GM23338 (cell line): ENCODE measurements around the gene LEMD1. TPM values are rescaled to one million over a fixed set of nuclear protein-coding genes. Genes with fewer than 3 reads are reported as not detected.

Experiments
- ATAC-seq: fragments of 200-7000 bp; cut with Tn5 transposase; 3 replicates; pipeline ENCODE4 v1.9.1; 2020
- DNase-seq: peaks from one replicate; pipeline ENCODE4 v3.0.0-alpha.2; 2015; ENCODE audit warnings: low spot score
- H2AFZ ChIP-seq: fragments of 200-600 bp; sonication (generic); 2 replicates; pipeline ENCODE4 v1.8.0; 2016; ENCODE audit warnings: antibody characterized with exemption, mild to moderate bottlenecking, moderate library complexity
- H3F3A ChIP-seq: fragments of 200-600 bp; sonication (generic); replicated peaks from 2 replicates; pipeline ENCODE4 v1.8.0; 2017; ENCODE audit warnings: antibody characterized with exemption, mixed run types, low read depth
- H3K27ac ChIP-seq: fragments of 200-600 bp; sonication (generic); 2 replicates; pipeline ENCODE4 v1.6.1; 2016; ENCODE audit warnings: low read depth
- H3K27me3 ChIP-seq: fragments of 200-600 bp; sonication (generic); 2 replicates; pipeline ENCODE4 v1.8.0; 2016; ENCODE audit warnings: mild to moderate bottlenecking, mixed run types, moderate library complexity; ENCODE audit not compliant: insufficient read depth
- H3K36me3 ChIP-seq: fragments of 200-600 bp; sonication (generic); 2 replicates; pipeline ENCODE4 v1.8.0; 2016; ENCODE audit warnings: mild to moderate bottlenecking; ENCODE audit not compliant: insufficient read depth
- H3K4me1 ChIP-seq: fragments of 200-600 bp; sonication (generic); 2 replicates; pipeline ENCODE4 v1.8.0; 2016; ENCODE audit warnings: mild to moderate bottlenecking, moderate library complexity; ENCODE audit not compliant: insufficient read depth
- H3K4me2 ChIP-seq: fragments of 200-600 bp; sonication (generic); 2 replicates; pipeline ENCODE4 v1.7.1; 2017; ENCODE audit warnings: mixed run types
- H3K4me3 ChIP-seq: fragments of 200-600 bp; sonication (generic); 2 replicates; pipeline ENCODE4 v1.6.1; 2016; ENCODE audit warnings: mixed run types
- H3K79me2 ChIP-seq: fragments of 200-600 bp; sonication (generic); replicated peaks from 2 replicates; pipeline ENCODE4 v1.8.0; 2017; ENCODE audit warnings: mild to moderate bottlenecking; ENCODE audit not compliant: insufficient read depth
- H3K9me2 ChIP-seq: fragments of 200-600 bp; sonication (generic); 2 replicates; pipeline ENCODE4 v1.8.0; 2017; ENCODE audit not compliant: insufficient read depth
- H4K20me1 ChIP-seq: fragments of 200-600 bp; sonication (generic); replicated peaks from 2 replicates; pipeline ENCODE4 v1.8.0; 2017; ENCODE audit warnings: mild to moderate bottlenecking; ENCODE audit not compliant: insufficient read depth
- H3K27ac Mint-ChIP-seq: 2 replicates; pipeline ENCODE4 v1.8.0; 2020; ENCODE audit warnings: inconsistent platforms, mild to moderate bottlenecking, moderate library complexity, mixed read lengths
- H3K27me3 Mint-ChIP-seq: 3 replicates; pipeline ENCODE4 v1.8.0; 2022; ENCODE audit warnings: low read depth, mild to moderate bottlenecking, moderate library complexity, mixed read lengths, inconsistent platforms; ENCODE audit not compliant: insufficient read depth, poor library complexity
- H3K36me3 Mint-ChIP-seq: 3 replicates; pipeline ENCODE4 v1.8.0; 2021; ENCODE audit warnings: low read depth, mild to moderate bottlenecking, inconsistent platforms, moderate library complexity, mixed read lengths
- H3K4me1 Mint-ChIP-seq: 3 replicates; pipeline ENCODE4 v1.8.0; 2020; ENCODE audit warnings: mild to moderate bottlenecking, inconsistent platforms, mixed read lengths
- H3K4me3 Mint-ChIP-seq: 3 replicates; pipeline ENCODE4 v1.8.0; 2021; ENCODE audit warnings: moderate library complexity, mild to moderate bottlenecking, inconsistent platforms, mixed read lengths
- H3K9me3 Mint-ChIP-seq: 3 replicates; pipeline ENCODE4 v1.8.0; 2020; ENCODE audit warnings: moderate library complexity, mild to moderate bottlenecking, inconsistent platforms, mixed read lengths
- CREB1 ChIP-seq: fragments of 250-450 bp; sonication (Bioruptor Pico); IDR thresholded peaks from 2 replicates; pipeline ENCODE4 v1.5.0; 2020; ENCODE audit warnings: low read depth, mild to moderate bottlenecking, moderate library complexity
- STAT1 ChIP-seq: IDR thresholded peaks from one replicate; pipeline ENCODE4 v1.6.1; 2016; ENCODE audit warnings: antibody characterized with exemption; ENCODE audit not compliant: unreplicated experiment
- polyA plus RNA-seq: library from polyadenylated mRNA; unstranded; fragments of >200 nt; fragmentation: Nextera tagmentation; extraction: Ambion mirVana; gene quantifications from 2 replicates; pipeline ENCODE4 v1.2.1, GENCODE V29; 2016
- total RNA-seq: library from RNA; depleted of rRNA; stranded (reverse); fragments of >200 nt; shearing (Covaris generic); gene quantifications from 2 replicates; pipeline ENCODE4 v1.2.3, GENCODE V29; 2014
- TF ChIP-seq, protein P1 (sequence below): IDR thresholded peaks from 2 replicates; pipeline ENCODE4 v1.6.1; 2016; ENCODE audit warnings: antibody characterized with exemption
- TF ChIP-seq, protein P2 (sequence below), 2 experiments: fragments of 200-600 bp in 1 of 2; sonication (generic) in 1 of 2; conservative IDR thresholded peaks; 2 replicates each; pipeline versions ENCODE4 v1.5.1 to v1.6.1; 2016 to 2017; ENCODE audit warnings: antibody characterized with exemption in 2 of 2, low read depth in 2 of 2, mild to moderate bottlenecking in 2 of 2, moderate library complexity in 1 of 2
- TF ChIP-seq, protein P3 (sequence below): fragments of 250-450 bp; sonication (Bioruptor Pico); IDR thresholded peaks from 2 replicates; pipeline ENCODE4 v1.5.0; 2020; ENCODE audit warnings: mild to moderate bottlenecking, moderate library complexity

LEMD1 gene
- total and polyA plus RNA-seq, 2 experiments from 2014 or later, result 4.7 to 10.7 TPM

DNA sequence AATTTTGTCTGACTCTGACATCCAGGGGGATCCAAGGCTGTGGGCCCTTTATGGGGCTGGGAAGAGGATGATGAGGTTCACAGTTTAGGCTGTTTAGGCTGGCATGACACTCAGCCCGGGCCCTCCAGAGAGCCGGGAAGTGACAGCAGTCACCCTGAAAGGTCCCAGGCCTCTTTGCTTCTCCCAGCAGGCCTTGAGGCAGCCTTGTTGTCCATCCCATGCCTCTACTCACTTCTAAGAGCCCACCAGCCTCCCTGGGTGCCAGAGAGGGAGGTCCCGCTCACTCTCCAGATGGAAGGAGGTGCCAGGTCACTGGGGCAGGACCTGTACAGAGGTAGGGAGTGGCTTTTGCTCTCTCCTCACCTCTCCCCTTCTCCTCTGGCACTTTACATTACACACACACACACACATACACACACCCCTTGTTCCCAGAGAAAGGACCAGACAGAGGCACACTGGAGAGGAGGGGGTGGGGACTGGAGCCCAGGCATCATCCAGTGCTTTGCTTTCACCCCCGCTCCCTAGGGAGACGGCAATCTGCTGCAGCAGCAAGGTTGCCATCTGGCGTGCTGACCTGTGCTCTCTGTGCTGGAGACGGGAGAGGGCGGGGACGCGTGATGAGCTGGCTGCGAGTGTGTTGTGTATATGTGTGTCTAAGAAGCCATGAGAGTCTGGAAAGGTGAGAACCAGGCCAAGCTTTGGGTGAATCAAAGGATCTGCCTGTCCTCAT is 69.7 kb downstream of the LEMD1 start:
- no peaks in the 10 kb centered on the region; the same call in 2 of the 3 replicates for H3K9me3 Mint-ChIP-seq
- H3K36me3 Mint-ChIP-seq, result no peaks in the 10 kb centered on the region
- ATAC-seq, result peak; percentile 41
- Histone ChIP-seq H4K20me1 (no peaks in the 10 kb centered on the region), H3K4me1 (peaks cover 84% of the 10 kb centered on the region), H3K4me3 (no peak overlapping the region), H3K27me3 (no peaks in the 10 kb centered on the region), H3K36me3 (no peaks in the 10 kb centered on the region), H3K79me2 (no peaks in the 10 kb centered on the region), H3K9me2 (no peaks in the 10 kb centered on the region), H3K4me2 (peak overlapping the region; percentile 47; the same call in 1 of the 2 replicates), H3K27ac (0 out of 2 replicates have a peak overlapping the region, but pooled peaks have one; percentile 14), H2AFZ (peak overlapping the region; percentile 76), H3F3A (peaks cover 29% of the 10 kb centered on the region)
- peaks cover 75% of the 10 kb centered on the region for H3K4me1 Mint-ChIP-seq
- TF ChIP-seq, protein P1, sequence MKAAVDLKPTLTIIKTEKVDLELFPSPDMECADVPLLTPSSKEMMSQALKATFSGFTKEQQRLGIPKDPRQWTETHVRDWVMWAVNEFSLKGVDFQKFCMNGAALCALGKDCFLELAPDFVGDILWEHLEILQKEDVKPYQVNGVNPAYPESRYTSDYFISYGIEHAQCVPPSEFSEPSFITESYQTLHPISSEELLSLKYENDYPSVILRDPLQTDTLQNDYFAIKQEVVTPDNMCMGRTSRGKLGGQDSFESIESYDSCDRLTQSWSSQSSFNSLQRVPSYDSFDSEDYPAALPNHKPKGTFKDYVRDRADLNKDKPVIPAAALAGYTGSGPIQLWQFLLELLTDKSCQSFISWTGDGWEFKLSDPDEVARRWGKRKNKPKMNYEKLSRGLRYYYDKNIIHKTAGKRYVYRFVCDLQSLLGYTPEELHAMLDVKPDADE, result no peak
- TF ChIP-seq CREB1 (CRISPR knock-in tag), result no peak
- TF ChIP-seq, protein P2, sequence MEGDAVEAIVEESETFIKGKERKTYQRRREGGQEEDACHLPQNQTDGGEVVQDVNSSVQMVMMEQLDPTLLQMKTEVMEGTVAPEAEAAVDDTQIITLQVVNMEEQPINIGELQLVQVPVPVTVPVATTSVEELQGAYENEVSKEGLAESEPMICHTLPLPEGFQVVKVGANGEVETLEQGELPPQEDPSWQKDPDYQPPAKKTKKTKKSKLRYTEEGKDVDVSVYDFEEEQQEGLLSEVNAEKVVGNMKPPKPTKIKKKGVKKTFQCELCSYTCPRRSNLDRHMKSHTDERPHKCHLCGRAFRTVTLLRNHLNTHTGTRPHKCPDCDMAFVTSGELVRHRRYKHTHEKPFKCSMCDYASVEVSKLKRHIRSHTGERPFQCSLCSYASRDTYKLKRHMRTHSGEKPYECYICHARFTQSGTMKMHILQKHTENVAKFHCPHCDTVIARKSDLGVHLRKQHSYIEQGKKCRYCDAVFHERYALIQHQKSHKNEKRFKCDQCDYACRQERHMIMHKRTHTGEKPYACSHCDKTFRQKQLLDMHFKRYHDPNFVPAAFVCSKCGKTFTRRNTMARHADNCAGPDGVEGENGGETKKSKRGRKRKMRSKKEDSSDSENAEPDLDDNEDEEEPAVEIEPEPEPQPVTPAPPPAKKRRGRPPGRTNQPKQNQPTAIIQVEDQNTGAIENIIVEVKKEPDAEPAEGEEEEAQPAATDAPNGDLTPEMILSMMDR (conservative IDR thresholded peaks at IDR 0.05; ENCODE audit: low read depth in 2 of 2), result peak in 1 of 2 experiments; percentile 47; a peak in 2 of 4 replicates
- DNase-seq, result peak; percentile 64
- peak overlapping the region; percentile 53; the same call in 1 of the 2 replicates for H3K27ac Mint-ChIP-seq
- peaks cover 18% of the 10 kb centered on the region for H3K27me3 Mint-ChIP-seq
- H3K4me3 Mint-ChIP-seq, result no peak overlapping the region

DNA sequence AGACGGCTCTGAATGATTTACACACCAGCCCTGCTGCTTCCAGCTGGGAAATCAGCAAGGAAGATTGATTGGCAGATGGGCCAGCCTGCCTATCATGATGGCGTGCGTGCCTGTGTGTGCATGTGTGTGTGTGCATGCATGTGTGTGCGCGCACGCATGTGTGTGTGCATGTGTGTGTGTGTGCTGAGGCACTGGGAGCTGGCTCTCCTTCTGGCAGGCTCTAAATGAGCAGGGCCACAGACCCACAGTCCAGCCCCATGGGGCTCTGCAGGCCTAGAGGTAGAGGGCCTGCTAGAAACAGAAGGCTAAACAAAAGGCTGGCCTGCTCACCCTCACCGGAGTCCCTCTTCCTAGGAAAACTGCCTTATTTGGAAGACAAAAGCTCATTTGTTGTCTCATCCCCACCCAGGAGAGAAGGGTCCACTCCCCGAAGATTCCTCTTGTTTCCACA is 71.1 kb downstream of the LEMD1 start:
- H3K4me1 Mint-ChIP-seq, result peaks cover 63% of the 10 kb centered on the region
- peaks cover 17% of the 10 kb centered on the region for H3K27me3 Mint-ChIP-seq
- no peaks in the 10 kb centered on the region for H3K36me3 Mint-ChIP-seq
- Histone ChIP-seq H3K9me2 (no peaks in the 10 kb centered on the region), H3K79me2 (no peaks in the 10 kb centered on the region), H3K36me3 (no peaks in the 10 kb centered on the region), H3K4me2 (peak overlapping the region; percentile 55), H3K27ac (peak overlapping the region; percentile 65; the same call in 1 of the 2 replicates), H3F3A (peaks cover 19% of the 10 kb centered on the region), H4K20me1 (no peaks in the 10 kb centered on the region), H3K4me1 (peaks cover 79% of the 10 kb centered on the region), H3K27me3 (peaks cover 10% of the 10 kb centered on the region; the same call in 1 of the 2 replicates), H2AFZ (peak overlapping the region; percentile 30; the same call in 1 of the 2 replicates), H3K4me3 (peak overlapping the region; percentile 2; the same call in 1 of the 2 replicates)
- H3K27ac Mint-ChIP-seq, result peak overlapping the region; percentile 89
- H3K4me3 Mint-ChIP-seq, result no peak overlapping the region
- ATAC-seq, result peak; percentile 87
- no peaks in the 10 kb centered on the region; the same call in 2 of the 3 replicates for H3K9me3 Mint-ChIP-seq
- DNase-seq, result peak; percentile 76
- TF ChIP-seq, protein P3, sequence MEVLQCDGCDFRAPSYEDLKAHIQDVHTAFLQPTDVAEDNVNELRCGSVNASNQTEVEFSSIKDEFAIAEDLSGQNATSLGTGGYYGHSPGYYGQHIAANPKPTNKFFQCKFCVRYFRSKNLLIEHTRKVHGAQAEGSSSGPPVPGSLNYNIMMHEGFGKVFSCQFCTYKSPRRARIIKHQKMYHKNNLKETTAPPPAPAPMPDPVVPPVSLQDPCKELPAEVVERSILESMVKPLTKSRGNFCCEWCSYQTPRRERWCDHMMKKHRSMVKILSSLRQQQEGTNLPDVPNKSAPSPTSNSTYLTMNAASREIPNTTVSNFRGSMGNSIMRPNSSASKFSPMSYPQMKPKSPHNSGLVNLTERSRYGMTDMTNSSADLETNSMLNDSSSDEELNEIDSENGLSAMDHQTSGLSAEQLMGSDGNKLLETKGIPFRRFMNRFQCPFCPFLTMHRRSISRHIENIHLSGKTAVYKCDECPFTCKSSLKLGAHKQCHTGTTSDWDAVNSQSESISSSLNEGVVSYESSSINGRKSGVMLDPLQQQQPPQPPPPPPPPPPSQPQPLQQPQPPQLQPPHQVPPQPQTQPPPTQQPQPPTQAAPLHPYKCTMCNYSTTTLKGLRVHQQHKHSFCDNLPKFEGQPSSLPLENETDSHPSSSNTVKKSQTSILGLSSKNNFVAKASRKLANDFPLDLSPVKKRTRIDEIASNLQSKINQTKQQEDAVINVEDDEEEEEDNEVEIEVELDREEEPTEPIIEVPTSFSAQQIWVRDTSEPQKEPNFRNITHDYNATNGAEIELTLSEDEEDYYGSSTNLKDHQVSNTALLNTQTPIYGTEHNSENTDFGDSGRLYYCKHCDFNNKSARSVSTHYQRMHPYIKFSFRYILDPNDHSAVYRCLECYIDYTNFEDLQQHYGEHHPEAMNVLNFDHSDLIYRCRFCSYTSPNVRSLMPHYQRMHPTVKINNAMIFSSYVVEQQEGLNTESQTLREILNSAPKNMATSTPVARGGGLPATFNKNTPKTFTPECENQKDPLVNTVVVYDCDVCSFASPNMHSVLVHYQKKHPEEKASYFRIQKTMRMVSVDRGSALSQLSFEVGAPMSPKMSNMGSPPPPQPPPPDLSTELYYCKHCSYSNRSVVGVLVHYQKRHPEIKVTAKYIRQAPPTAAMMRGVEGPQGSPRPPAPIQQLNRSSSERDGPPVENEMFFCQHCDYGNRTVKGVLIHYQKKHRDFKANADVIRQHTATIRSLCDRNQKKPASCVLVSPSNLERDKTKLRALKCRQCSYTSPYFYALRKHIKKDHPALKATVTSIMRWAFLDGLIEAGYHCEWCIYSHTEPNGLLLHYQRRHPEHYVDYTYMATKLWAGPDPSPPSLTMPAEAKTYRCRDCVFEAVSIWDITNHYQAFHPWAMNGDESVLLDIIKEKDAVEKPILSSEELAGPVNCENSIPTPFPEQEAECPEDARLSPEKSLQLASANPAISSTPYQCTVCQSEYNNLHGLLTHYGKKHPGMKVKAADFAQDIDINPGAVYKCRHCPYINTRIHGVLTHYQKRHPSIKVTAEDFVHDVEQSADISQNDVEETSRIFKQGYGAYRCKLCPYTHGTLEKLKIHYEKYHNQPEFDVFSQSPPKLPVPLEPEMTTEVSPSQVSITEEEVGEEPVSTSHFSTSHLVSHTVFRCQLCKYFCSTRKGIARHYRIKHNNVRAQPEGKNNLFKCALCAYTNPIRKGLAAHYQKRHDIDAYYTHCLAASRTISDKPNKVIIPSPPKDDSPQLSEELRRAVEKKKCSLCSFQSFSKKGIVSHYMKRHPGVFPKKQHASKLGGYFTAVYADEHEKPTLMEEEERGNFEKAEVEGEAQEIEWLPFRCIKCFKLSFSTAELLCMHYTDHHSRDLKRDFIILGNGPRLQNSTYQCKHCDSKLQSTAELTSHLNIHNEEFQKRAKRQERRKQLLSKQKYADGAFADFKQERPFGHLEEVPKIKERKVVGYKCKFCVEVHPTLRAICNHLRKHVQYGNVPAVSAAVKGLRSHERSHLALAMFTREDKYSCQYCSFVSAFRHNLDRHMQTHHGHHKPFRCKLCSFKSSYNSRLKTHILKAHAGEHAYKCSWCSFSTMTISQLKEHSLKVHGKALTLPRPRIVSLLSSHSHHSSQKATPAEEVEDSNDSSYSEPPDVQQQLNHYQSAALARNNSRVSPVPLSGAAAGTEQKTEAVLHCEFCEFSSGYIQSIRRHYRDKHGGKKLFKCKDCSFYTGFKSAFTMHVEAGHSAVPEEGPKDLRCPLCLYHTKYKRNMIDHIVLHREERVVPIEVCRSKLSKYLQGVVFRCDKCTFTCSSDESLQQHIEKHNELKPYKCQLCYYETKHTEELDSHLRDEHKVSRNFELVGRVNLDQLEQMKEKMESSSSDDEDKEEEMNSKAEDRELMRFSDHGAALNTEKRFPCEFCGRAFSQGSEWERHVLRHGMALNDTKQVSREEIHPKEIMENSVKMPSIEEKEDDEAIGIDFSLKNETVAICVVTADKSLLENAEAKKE, result peak; percentile 63; the same call in 1 of the 2 replicates
- no peak for TF ChIP-seq STAT1
